MM.1S (cell line): ENCODE measurements around the gene AKR7A3.
"Not testable (repeated sequence)": the region's sequence is repeated elsewhere in the genome, so short reads cannot be mapped to it uniquely, and the experiment has no call there.

Experiments used
- EZH2 ChIP-seq: fragments of 300-600 bp; sonication (generic); optimal IDR thresholded peaks from 2 replicates; pipeline ENCODE3; 2017; ENCODE audit warnings: low read depth, mild to moderate bottlenecking, antibody characterized with exemption, low read length, mixed read lengths
- EZH2phosphoT487 ChIP-seq: fragments of 300-600 bp; sonication (generic); IDR thresholded peaks from 2 replicates; pipeline ENCODE4 v1.6.1; 2018; ENCODE audit warnings: antibody characterized with exemption, low read length
- TF ChIP-seq, protein P1 (sequence below): fragments of 300-600 bp; sonication (generic); IDR thresholded peaks from 2 replicates; pipeline ENCODE4 v1.5.1; 2016; ENCODE audit warnings: antibody characterized with exemption, low read length, mixed read lengths

DNA sequence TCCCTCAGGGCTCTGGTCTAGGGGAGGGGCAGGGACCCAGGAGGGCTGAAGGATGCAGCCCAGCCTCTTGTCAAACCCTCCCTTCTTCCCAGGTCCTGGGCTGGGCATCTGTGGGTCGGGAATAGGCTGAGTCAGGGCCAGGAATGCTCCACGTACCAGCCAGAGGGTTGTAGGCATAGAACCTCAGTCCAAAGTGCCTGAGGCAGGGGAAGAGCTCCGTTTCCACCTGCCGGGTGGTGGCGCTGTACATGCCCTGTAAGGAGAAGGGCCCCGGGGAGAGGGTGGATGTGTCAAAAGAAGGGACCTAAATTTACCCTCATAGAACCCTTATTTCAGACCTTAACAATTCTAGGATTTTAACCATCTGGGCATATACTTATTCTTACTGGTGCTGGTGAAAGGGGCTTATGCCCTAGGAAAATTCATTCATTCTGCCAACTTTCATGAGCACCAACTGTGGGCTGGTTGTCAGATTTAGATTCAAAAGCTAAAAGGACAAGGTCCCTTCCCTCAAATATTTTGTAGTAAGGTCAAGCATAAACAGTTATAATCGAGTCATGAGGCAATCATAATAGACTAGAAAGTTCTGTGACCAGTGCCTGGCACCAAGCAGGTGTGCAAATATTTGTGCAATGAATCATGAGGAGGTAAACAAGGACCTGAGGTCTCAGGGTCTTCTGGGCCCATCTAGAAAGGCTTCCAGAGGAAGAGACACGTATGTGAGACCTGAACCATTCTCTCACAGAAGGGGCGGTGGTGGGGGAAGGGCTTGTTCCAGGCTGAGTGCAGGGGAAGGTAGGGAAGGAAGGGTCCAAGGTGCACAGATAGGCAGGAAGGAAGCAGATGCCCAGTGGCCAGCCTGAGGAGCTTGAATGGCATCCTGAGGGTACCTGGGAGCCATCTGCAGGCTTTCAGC is 18.9 kb downstream of the AKR7A3 start:
- TF ChIP-seq, protein P1, sequence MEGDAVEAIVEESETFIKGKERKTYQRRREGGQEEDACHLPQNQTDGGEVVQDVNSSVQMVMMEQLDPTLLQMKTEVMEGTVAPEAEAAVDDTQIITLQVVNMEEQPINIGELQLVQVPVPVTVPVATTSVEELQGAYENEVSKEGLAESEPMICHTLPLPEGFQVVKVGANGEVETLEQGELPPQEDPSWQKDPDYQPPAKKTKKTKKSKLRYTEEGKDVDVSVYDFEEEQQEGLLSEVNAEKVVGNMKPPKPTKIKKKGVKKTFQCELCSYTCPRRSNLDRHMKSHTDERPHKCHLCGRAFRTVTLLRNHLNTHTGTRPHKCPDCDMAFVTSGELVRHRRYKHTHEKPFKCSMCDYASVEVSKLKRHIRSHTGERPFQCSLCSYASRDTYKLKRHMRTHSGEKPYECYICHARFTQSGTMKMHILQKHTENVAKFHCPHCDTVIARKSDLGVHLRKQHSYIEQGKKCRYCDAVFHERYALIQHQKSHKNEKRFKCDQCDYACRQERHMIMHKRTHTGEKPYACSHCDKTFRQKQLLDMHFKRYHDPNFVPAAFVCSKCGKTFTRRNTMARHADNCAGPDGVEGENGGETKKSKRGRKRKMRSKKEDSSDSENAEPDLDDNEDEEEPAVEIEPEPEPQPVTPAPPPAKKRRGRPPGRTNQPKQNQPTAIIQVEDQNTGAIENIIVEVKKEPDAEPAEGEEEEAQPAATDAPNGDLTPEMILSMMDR: not testable (repeated sequence)
- TF ChIP-seq EZH2, EZH2phosphoT487: not testable (repeated sequence)
